Measurements from ENCODE around the gene KLHL7.

- TF ChIP-seq CTCF (optimal IDR thresholded peaks at IDR 0.05 in 1 of 3, IDR thresholded peaks at IDR 0.05 in 1 of 3, conservative IDR thresholded peaks at IDR 0.05 in 1 of 3; ENCODE audit: extremely low read depth in 1 of 3, insufficient read depth in 2 of 3, low read length in 3 of 3) (no peak), EZH2 (IDR thresholded peaks at IDR 0.05; ENCODE audit: low read length) (no peak)
Observed at GRCh38 chr7:23212395-23212794, 106.8 kb downstream of the KLHL7 start.
